GM18873 (cell line): Measurements from ENCODE around the gene PSMG4.

Source experiments
- ATAC-seq: cut with Tn5 transposase; IDR thresholded peaks from one replicate; pipeline ENCODE4 v1.9.1; 2021; ENCODE audit warnings: mild to moderate bottlenecking, moderate library complexity, moderate number of reproducible peaks; ENCODE audit not compliant: unreplicated experiment, low FRiP score

PSMG4 gene

GRCh38 chr6:3270258-3270657 lies 11.5 kb downstream of the PSMG4 start:
- ATAC-seq, result no peak

DNA sequence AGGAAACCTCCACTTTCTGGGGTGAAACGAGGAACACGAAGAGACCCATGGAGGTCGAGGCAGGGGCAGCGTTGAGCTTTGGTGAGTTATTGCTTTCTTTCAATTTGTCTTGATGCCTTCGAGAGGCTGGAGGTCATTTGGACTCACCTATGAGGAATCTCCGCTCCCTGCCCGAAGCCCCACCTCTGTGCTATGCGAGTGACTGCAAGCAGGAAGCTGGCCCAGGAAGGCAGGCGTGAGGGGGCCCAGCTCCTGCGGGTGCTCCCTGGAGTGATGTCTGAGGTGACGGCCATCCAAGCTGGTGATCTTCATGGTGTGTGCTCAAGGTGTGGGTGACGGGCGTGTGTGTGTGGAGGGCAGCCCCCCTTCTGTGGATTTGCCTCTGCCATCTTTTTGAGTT lies 13.0 kb downstream of the PSMG4 start:
- no peak for ATAC-seq

- no peak for ATAC-seq
Measured at GRCh38 chr6:3272911-3273547, 14.3 kb downstream of the PSMG4 start.

DNA sequence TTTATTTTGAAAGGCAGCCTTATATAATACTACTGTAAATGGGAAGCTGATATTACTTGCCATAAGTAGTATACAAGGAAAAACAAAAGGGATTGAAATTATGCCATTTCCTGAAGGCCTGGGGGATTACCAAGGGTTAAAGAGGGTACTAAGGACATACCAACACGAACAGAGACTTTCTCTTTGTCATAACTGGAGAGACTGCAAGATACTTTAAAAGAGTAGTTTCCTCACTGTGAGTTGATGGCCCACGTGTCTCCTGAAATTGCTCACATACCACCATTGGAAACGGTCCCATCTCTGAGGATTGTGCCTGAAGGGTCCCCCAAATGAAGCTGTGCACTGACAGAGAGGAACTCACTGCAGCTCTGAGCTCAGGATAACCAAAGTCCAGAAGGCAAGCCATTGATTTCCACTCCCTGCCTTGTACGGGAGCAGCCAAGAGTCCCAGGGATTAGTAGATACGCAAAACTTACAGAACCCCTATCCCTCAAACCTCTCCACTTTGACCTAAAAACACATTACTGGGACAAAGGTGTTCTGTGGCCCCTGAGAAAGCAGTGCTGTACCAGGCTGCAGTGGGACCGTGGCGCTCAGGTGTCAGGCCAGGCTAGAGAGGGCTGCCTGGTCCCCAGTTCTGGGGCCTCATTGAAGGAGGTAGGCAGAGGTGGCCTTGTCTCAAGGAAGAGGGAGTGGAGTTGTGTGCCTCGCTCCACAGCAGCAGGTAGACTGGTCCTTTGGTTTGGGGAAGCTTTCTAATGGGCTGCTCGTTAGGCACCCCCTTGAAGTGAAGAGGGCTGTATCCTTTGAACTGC lies 15.2 kb downstream of the PSMG4 start:
- no peak for ATAC-seq

DNA sequence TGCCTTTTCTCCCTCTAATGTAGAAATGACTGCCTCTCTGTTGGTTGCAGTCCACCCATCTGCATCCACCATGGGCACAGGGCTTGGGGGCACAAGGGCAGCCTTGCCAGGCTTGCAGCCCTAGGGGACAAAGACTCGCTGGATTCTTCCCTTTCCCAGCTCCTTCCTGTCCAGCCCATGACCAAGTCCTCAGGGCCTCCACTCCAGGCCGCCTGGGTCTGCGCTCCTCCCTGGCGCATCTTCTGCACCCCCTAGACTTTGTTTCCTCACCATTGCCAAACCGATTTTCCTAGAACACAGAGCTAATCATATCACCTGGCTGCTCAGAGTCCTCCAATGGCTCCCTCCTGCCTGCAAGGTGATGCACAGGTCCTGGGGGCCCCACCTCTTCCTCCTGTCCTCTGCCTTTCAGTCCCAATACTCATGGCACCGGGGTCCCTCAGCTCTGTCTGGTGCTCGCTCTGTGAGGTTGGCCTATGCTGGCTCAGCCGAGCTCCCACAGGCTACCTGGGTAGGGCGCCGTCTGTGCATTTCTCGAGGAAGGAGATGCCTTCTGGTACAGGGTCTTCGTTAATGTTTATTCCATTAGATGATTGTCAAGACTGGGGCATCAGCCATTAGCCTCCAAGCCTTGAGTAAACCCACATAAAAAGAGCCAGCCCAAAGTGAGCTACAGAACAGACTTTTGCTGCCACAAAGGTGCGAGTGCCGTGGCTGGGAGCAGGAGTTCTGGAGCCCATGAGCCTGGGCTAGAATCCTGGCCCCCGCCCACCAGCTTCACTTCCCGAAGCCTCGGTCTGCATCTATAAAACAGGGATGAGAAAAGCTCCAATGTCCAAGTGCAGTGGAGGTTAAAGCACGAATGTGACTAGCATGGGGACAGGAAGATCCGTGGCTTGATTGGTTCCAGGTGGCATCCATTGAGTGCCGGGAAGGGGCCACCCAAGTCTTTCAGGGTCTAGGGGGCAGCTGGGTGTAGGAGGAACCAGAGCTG lies 17.7 kb downstream of the PSMG4 start:
- no peak for ATAC-seq

GRCh38 chr6:3277251-3277650 lies 18.5 kb downstream of the PSMG4 start:
- ATAC-seq, result no peak

GRCh38 chr6:3277851-3278416 lies 19.2 kb downstream of the PSMG4 start:
- ATAC-seq, result no peak

GRCh38 chr6:3278691-3279090 lies 19.9 kb downstream of the PSMG4 start:
- ATAC-seq, result no peak

DNA sequence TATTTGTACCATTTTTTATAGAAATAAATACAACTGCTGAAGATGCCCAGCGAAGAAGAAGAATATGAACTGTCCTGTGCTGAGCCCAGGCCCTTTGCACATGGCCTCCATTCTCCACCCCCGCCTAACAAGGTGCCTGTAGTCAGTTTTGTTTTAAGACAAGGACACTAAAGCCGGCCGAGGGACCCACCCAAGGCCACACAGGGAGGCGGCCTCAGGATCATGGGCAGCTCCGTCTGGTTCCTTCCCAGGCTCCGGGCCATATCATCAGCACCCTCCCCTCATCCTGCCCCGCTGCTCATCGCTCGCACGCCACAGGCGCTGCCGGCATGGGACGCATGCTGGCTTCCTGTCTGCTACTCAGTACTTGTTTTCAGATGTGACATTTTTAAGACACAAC lies 21.3 kb downstream of the PSMG4 start:
- no peak for ATAC-seq

DNA sequence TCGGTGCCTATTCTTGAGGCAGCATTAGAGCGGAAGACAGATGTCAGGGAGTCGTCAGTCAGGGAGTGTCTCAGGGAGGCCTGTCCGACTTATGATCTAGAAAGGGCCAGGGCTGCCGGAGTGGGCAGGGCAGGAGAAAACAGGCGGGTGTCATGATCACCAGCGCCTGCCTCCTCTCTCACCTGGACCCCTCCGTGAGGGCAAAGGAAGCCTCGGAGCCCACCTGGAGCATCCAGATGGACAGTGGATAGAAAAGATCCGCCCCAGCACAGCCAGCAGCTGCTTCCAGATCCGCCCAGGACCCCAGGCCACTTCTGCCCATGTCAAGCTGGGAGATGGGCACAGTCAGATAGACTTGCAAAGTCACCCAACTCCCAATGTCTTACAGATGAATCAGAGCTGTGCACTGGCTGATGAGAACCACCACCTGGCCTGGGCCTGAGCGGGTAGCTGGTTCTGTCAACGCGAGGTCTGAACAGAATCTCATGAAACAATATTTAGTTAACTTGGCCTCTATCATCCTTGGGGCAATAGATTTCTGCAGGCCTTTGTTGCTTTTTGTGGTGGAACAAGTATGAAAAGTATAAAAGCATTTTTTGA lies 22.2 kb downstream of the PSMG4 start:
- no peak for ATAC-seq

- ATAC-seq, result no peak
Measured at GRCh38 chr6:3281631-3282475, 23.1 kb downstream of the PSMG4 start.

DNA sequence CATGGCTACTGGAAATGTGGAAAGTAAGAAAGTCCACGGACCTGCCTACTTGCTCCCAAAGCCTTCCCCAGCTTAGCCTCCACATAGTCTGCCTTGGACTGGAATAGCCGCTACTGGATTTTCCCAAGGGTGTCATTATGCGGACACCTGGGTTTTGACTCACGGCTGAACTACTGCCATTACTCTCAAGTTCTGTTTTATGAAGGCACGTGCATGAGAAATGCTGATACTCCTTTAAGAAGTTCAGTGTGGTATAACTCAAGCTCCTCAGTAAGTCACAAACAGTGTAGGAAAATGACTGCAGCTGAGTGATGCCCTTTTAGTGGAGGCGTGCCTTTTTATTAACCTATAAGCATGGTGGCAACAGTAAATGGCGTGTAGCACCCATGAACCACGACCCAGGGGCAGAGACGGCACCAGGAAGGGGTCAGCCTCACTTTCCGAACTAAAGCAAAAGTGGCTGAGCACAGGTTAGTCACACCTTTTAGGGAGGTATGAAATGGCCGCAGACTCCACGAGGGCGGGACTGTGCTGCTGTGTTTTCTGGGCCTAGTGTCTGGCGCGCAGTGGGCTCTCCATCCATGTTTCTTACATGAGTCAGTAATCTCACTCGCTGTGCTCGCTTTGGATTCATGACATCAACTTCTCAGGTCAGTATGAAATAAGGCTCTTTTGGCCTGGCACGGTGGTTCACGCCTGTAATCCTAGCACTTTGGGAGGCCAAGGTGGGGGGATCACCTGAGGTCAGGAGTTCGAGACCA lies 23.9 kb downstream of the PSMG4 start:
- no peak for ATAC-seq

GRCh38 chr6:3283241-3283640 lies 24.5 kb downstream of the PSMG4 start:
- no peak for ATAC-seq

GRCh38 chr6:3283641-3284435 lies 25.1 kb downstream of the PSMG4 start:
- no peak for ATAC-seq

- ATAC-seq, result no peak
Measured at GRCh38 chr6:3284436-3284876, 25.7 kb downstream of the PSMG4 start.

DNA sequence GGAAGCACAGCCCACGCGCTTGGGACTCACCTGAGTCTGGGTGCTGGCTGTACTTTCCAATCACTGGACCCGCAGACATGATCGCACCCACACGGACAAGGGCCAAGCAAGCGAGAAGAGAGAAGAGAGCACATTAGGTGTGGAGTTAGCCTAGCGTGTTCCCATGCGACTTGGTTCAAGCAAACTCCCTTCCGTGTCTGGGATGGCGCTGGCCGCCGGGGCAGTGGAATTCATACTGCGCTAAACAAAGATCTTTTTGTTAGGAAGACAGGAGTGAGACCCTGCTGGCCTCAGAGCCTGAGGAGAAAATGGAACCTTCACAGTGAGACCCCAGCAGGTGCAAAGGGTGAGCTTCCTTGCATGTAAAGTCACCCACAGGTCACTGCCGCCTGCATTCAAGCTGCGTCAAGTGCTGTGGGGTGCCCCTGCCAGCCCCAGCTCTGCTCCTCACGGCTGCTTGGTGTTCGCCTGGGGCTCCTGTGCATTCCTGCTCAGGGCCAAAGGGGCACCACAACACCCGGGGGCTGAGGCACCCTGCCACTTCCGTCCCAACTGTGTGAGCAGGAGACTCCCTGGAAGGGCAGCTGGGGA lies 26.4 kb downstream of the PSMG4 start:
- ATAC-seq, result no peak

DNA sequence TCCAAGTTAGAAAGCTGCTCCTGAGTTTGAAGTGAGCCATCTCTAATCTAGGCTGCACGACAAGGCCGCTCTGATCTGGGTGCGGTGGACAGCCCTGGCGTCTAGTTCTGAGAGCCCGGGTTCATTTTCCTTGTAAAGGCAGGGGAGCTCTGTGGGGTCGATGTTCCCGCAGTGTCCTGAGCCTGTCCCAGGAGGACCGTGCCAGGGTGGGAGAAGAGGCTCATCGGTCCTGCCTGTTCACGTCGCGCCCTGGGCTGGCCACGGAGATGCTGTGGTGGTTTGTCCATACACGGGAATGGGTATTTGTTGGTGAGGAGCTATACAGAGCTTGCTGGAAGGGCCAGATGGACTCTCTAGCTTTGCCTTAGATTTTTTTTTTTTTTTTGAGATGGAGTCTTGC lies 27.0 kb downstream of the PSMG4 start:
- no peak for ATAC-seq
